ENCODE measurements around the gene RAMACL. TPM values are rescaled to one million over a fixed set of nuclear protein-coding genes. Genes with fewer than 3 reads are reported as not detected.

RAMACL gene
- total and polyA plus RNA-seq, 7 donors, result 0.17 to 1.3 (median 0.48) TPM

GRCh38 chr6:166591026-166591425 lies 4.5 kb upstream of the RAMACL start:
- no peaks in the 10 kb centered on the region for H3K9me3 ChIP-seq

GRCh38 chr6:166589786-166590574 lies 3.5 kb upstream of the RAMACL start:
- peak in 3 of 4 donors; percentile 29 to 57 (median 57) for ATAC-seq
- intact Hi-C loops (cut with DNase I), result no loop called here
- Histone ChIP-seq H3K36me3 (ENCODE audit: insufficient read depth in 1 of 2, low read depth in 1 of 2) (no peaks in the 10 kb centered on the region), H3K4me1 (peaks cover 40% of the 10 kb centered on the region), H3K27me3 (ENCODE audit: insufficient read depth in 3 of 3, low read length in 2 of 3) (no peaks in the 10 kb centered on the region), H3K4me3 (no peak overlapping the region), H3K27ac (no peak overlapping the region), H3K9me3 (no peaks in the 10 kb centered on the region)
- WGBS, 3 donors, result 36 to 52% (median 49%) methylated on average over 8 of the region's 8 CpGs
- DNase-seq, result no peak
- TF ChIP-seq CTCF (IDR thresholded peaks at IDR 0.05), result no peak

More at GRCh38 chr6:166591026-166591425, 4.5 kb upstream of the RAMACL start:
- Histone ChIP-seq H3K4me3 (no peak overlapping the region), H3K27ac (no peak overlapping the region), H3K27me3 (ENCODE audit: insufficient read depth in 3 of 3, low read length in 2 of 3) (no peaks in the 10 kb centered on the region), H3K36me3 (ENCODE audit: insufficient read depth in 1 of 2, low read depth in 1 of 2) (no peaks in the 10 kb centered on the region), H3K4me1 (peaks cover 40% of the 10 kb centered on the region)
- WGBS, 3 donors, result 95 to 96% (median 95%) methylated on average over 11 of the region's 11 CpGs
- DNase-seq, result no peak
- TF ChIP-seq CTCF (IDR thresholded peaks at IDR 0.05), result no peak
- intact Hi-C loops (cut with DNase I), result no loop called here
- no peak for ATAC-seq

GRCh38 chr6:166589337-166589731 lies 2.9 kb upstream of the RAMACL start:
- Histone ChIP-seq H3K36me3 (ENCODE audit: insufficient read depth in 1 of 2, low read depth in 1 of 2) (no peaks in the 10 kb centered on the region), H3K4me1 (peaks cover 40% of the 10 kb centered on the region), H3K27me3 (ENCODE audit: insufficient read depth in 3 of 3, low read length in 2 of 3) (no peaks in the 10 kb centered on the region), H3K9me3 (no peaks in the 10 kb centered on the region), H3K4me3 (no peak overlapping the region), H3K27ac (no peak overlapping the region)
- no peak for DNase-seq
- 43 to 46% (median 45%) methylated on average over 4 of the region's 4 CpGs for WGBS, 3 donors
- intact Hi-C loops (cut with DNase I), result no loop called here
- no peak for ATAC-seq
- TF ChIP-seq CTCF (IDR thresholded peaks at IDR 0.05), result no peak

- peak in 3 of 4 donors; percentile 19 to 41 (median 25) for ATAC-seq
- no peak for TF ChIP-seq CTCF (IDR thresholded peaks at IDR 0.05)
- Histone ChIP-seq H3K4me3 (no peak overlapping the region), H3K4me1 (peaks cover 40% of the 10 kb centered on the region), H3K27ac (no peak overlapping the region), H3K9me3 (no peaks in the 10 kb centered on the region), H3K27me3 (ENCODE audit: insufficient read depth in 3 of 3, low read length in 2 of 3) (no peaks in the 10 kb centered on the region), H3K36me3 (ENCODE audit: insufficient read depth in 1 of 2, low read depth in 1 of 2) (no peaks in the 10 kb centered on the region)
- no peak for DNase-seq
- 43 to 53% (median 53%) methylated on average over 11 of the region's 11 CpGs for WGBS, 3 donors
- intact Hi-C loops (cut with DNase I), result no loop called here
Observed at GRCh38 chr6:166588691-166589336, 2.3 kb upstream of the RAMACL start.

Data from psoas muscle (tissue), 8 donors.